H9 (cell line): ENCODE data around the gene RPRD1A. TPM values are rescaled to one million over a fixed set of nuclear protein-coding genes. Genes with fewer than 3 reads are reported as not detected.

ENCODE experiments used
- DNase-seq: peaks from one replicate; pipeline ENCODE4 v3.0.0-alpha.2; 2017
- H2AFZ ChIP-seq: one replicate; pipeline ENCODE4 v1.6.1; 2013; ENCODE audit warnings: mild to moderate bottlenecking, low read length, control low read depth, moderate library complexity
- H2AK5ac ChIP-seq: 2 replicates; pipeline ENCODE4 v1.6.1; 2013; ENCODE audit warnings: low read length, control low read depth, mixed read lengths; ENCODE audit not compliant: insufficient read length
- H2BK120ac ChIP-seq: one replicate; pipeline ENCODE4 v1.6.1; 2013; ENCODE audit warnings: low read depth, mild to moderate bottlenecking, low read length, control low read depth, inconsistent platforms; ENCODE audit not compliant: poor library complexity, severe bottlenecking
- H2BK12ac ChIP-seq: 2 replicates; pipeline ENCODE4 v1.6.1; 2013; ENCODE audit warnings: low read length, control low read depth, mixed read lengths, low read depth; ENCODE audit not compliant: insufficient read length
- H2BK15ac ChIP-seq: 2 replicates; pipeline ENCODE4 v1.6.1; 2013; ENCODE audit warnings: low read depth, low read length, control low read depth
- H2BK20ac ChIP-seq: one replicate; pipeline ENCODE4 v1.6.1; 2013; ENCODE audit warnings: low read depth, mild to moderate bottlenecking, low read length, control low read depth, inconsistent platforms; ENCODE audit not compliant: poor library complexity, severe bottlenecking
- H2BK5ac ChIP-seq: 2 replicates; pipeline ENCODE4 v1.6.1; 2013; ENCODE audit warnings: low read length, control low read depth, mixed read lengths; ENCODE audit not compliant: insufficient read length
- H3K14ac ChIP-seq: 2 replicates; pipeline ENCODE4 v1.6.1; 2013; ENCODE audit warnings: low read length, control low read depth; ENCODE audit not compliant: insufficient read depth
- H3K18ac ChIP-seq: 2 replicates; pipeline ENCODE4 v1.6.1; 2013; ENCODE audit warnings: low read depth, mild to moderate bottlenecking, mixed read lengths, low read length, control low read depth; ENCODE audit not compliant: insufficient read length
- H3K23ac ChIP-seq: 2 replicates; pipeline ENCODE4 v1.6.1; 2013; ENCODE audit warnings: low read length, control low read depth, mixed read lengths, low read depth; ENCODE audit not compliant: insufficient read length
- H3K23me2 ChIP-seq: 2 replicates; pipeline ENCODE4 v1.6.1; 2013; ENCODE audit warnings: low read depth, mild to moderate bottlenecking, mixed read lengths, low read length, control low read depth; ENCODE audit not compliant: insufficient read length, poor library complexity, severe bottlenecking
- H3K27ac ChIP-seq: 2 replicates; pipeline ENCODE4 v1.5.1; 2013; ENCODE audit warnings: low read length, control low read depth, mixed read lengths, low read depth; ENCODE audit not compliant: insufficient read length
- H3K27me3 ChIP-seq: 2 replicates; pipeline ENCODE4 v1.6.1; 2013; ENCODE audit warnings: low read length, control low read depth, inconsistent platforms; ENCODE audit not compliant: insufficient read depth
- H3K4ac ChIP-seq: 2 replicates; pipeline ENCODE4 v1.6.1; 2013; ENCODE audit warnings: low read depth, mild to moderate bottlenecking, control low read depth, inconsistent platforms, low read length, moderate library complexity
- H3K4me1 ChIP-seq: 2 replicates; pipeline ENCODE4 v1.6.1; 2013; ENCODE audit warnings: low read length, control low read depth, inconsistent platforms; ENCODE audit not compliant: insufficient read depth
- H3K4me2 ChIP-seq: 2 replicates; pipeline ENCODE4 v1.6.1; 2013; ENCODE audit warnings: low read length, control low read depth, mixed read lengths; ENCODE audit not compliant: insufficient read length, insufficient read depth
- H3K56ac ChIP-seq: 2 replicates; pipeline ENCODE4 v1.6.1; 2013; ENCODE audit warnings: low read depth, mild to moderate bottlenecking, mixed read lengths, low read length, control low read depth; ENCODE audit not compliant: insufficient read length
- H3K79me1 ChIP-seq: 2 replicates; pipeline ENCODE4 v1.6.1; 2013; ENCODE audit warnings: low read depth, mild to moderate bottlenecking, moderate library complexity, low read length, control low read depth, inconsistent platforms; ENCODE audit not compliant: insufficient read depth, poor library complexity, severe bottlenecking
- H3K79me2 ChIP-seq: 2 replicates; pipeline ENCODE4 v1.6.1; 2013; ENCODE audit warnings: low read length, control low read depth, inconsistent platforms; ENCODE audit not compliant: insufficient read depth
- H3K9ac ChIP-seq: 2 replicates; pipeline ENCODE4 v1.6.1; 2013; ENCODE audit warnings: low read length, control low read depth, mixed read lengths; ENCODE audit not compliant: insufficient read length; ENCODE audit errors: extremely low read depth
- H3K9me3 ChIP-seq: one replicate; pipeline ENCODE4 v1.6.1; 2013; ENCODE audit warnings: low read depth, low read length, inconsistent platforms; ENCODE audit not compliant: control insufficient read depth
- H3T11ph ChIP-seq: one replicate; pipeline ENCODE4 v1.6.1; 2013; ENCODE audit warnings: mild to moderate bottlenecking, low read length, control low read depth, inconsistent platforms
- H4K20me1 ChIP-seq: one replicate; pipeline ENCODE4 v1.6.1; 2013; ENCODE audit not compliant: control insufficient read depth, insufficient read length, insufficient read depth
- H4K5ac ChIP-seq: 2 replicates; pipeline ENCODE4 v1.6.1; 2013; ENCODE audit warnings: low read depth, mild to moderate bottlenecking, mixed read lengths, low read length, control low read depth; ENCODE audit not compliant: insufficient read length
- H4K8ac ChIP-seq: replicated peaks from 2 replicates; pipeline ENCODE4 v1.6.1; 2013; ENCODE audit warnings: low read length, control low read depth, mixed read lengths, low read depth; ENCODE audit not compliant: insufficient read length
- H4K91ac ChIP-seq: 2 replicates; pipeline ENCODE4 v1.6.1; 2013; ENCODE audit warnings: low read depth, mild to moderate bottlenecking, moderate library complexity, mixed read lengths, low read length, control low read depth; ENCODE audit not compliant: insufficient read length
- H3K27ac Mint-ChIP-seq, 3 experiments: 2 replicates in 2 of 3; 3 replicates in 1 of 3; pipeline ENCODE4 v1.8.0; 2020 to 2021; ENCODE audit warnings: mixed read lengths in 3 of 3, mild to moderate bottlenecking in 1 of 3, moderate library complexity in 1 of 3
- H3K27me3 Mint-ChIP-seq: 2 replicates; pipeline ENCODE4 v1.8.0; 2021; ENCODE audit warnings: low read depth, mild to moderate bottlenecking, moderate library complexity, mixed read lengths
- H3K36me3 Mint-ChIP-seq, 3 experiments: 2 replicates in 2 of 3; 3 replicates in 1 of 3; pipeline ENCODE4 v1.8.0; 2020 to 2021; ENCODE audit warnings: low read depth in 3 of 3, mixed read lengths in 3 of 3; ENCODE audit not compliant: insufficient read depth in 1 of 3
- H3K4me1 Mint-ChIP-seq, 2 experiments: 2 replicates each; pipeline ENCODE4 v1.8.0; 2020; ENCODE audit warnings: mixed read lengths in 2 of 2
- H3K4me3 Mint-ChIP-seq, 2 experiments: 2 replicates in 1 of 2; 3 replicates in 1 of 2; pipeline ENCODE4 v1.8.0; 2020 to 2021; ENCODE audit warnings: mild to moderate bottlenecking in 2 of 2, mixed read lengths in 2 of 2, moderate library complexity in 1 of 2
- H3K9me3 Mint-ChIP-seq, 2 experiments: 2 replicates in 1 of 2; 3 replicates in 1 of 2; pipeline ENCODE4 v1.8.0; 2020; ENCODE audit warnings: mild to moderate bottlenecking in 2 of 2, mixed read lengths in 2 of 2, moderate library complexity in 1 of 2
- CTCF ChIP-seq: fragments of 200-600 bp; sonication (generic); conservative IDR thresholded peaks from 3 replicates; pipeline ENCODE4 v1.8.0; 2021; ENCODE audit warnings: antibody characterized with exemption, mild to moderate bottlenecking
- WGBS: extraction: QIAGEN DNeasy Blood & Tissue Kit; methylation state at CpG from one replicate; pipeline ENCODE4 v1.1.7; 2013; ENCODE audit warnings: missing lambda C conversion rate, low lambda C conversion rate, mixed read lengths; ENCODE audit not compliant: insufficient read length; ENCODE audit errors: extremely low coverage; 5-methylcytosine and 5-hydroxymethylcytosine counted together
- total RNA-seq: library from RNA; stranded (reverse); gene quantifications from 2 replicates; pipeline ENCODE4 v1.2.1, GENCODE V29; 2021

RPRD1A gene
- total RNA-seq, 1 experiment from 2014 or later: 107 TPM

DNA sequence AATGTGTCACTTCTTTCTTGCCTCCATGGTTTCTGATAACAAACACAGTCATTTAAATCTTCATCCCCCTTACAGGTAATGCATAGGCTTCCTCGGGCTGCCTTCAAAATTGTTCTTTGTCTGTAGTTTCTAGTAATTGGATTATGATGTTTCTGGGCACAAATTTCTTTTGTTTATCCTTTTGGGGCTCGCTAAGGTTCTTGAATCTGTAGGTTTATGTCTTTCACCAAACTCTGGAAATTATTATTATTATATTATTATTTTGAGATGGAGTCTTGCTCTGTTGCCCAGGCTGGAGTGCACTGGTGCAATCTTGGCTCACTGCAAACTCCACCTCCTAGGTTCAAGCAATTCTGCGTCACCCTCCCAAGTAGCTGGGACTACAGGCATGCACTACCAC is 111.1 kb downstream of the RPRD1A start:
- Histone ChIP-seq H3K4ac (no peak overlapping the region), H3K9me3 (no peaks in the 10 kb centered on the region), H3K9ac (no peak overlapping the region), H3K27ac (no peak overlapping the region), H4K8ac (no peak overlapping the region), H3K79me2 (no peaks in the 10 kb centered on the region), H3T11ph (no peak overlapping the region), H2BK15ac (no peak overlapping the region), H3K79me1 (no peaks in the 10 kb centered on the region), H2BK20ac (no peak overlapping the region), H3K23ac (no peak overlapping the region), H3K56ac (no peak overlapping the region), H3K4me1 (no peaks in the 10 kb centered on the region), H3K4me2 (no peak overlapping the region), H4K5ac (no peak overlapping the region), H2AFZ (no peak overlapping the region), H2AK5ac (no peak overlapping the region), H4K20me1 (no peaks in the 10 kb centered on the region), H2BK120ac (no peak overlapping the region), H2BK5ac (no peak overlapping the region), H3K14ac (no peak overlapping the region), H3K18ac (no peak overlapping the region), H2BK12ac (no peak overlapping the region), H4K91ac (no peak overlapping the region), H3K27me3 (no peaks in the 10 kb centered on the region), H3K23me2 (no peaks in the 10 kb centered on the region)
- Mint-ChIP-seq H3K27ac (no peak overlapping the region), H3K9me3 (peaks cover 21 to 35% of the 10 kb centered on the region in 2 experiments), H3K36me3 (peaks cover 5 to 26% (median 8%) of the 10 kb centered on the region in 3 experiments), H3K27me3 (no peaks in the 10 kb centered on the region; the same call in 1 of the 2 replicates), H3K4me3 (no peak overlapping the region), H3K4me1 (no peaks in the 10 kb centered on the region)
- no CpG with 5 or more reads among the region's 3 CpGs for WGBS
- TF ChIP-seq CTCF: no peak
- no peak for DNase-seq
